Prostate gland (tissue), 2 donors: ENCODE results near the gene INAVA. TPM values are rescaled to one million over a fixed set of nuclear protein-coding genes. Genes with fewer than 3 reads are reported as not detected.
A peak's percentile ranks its signal among the peaks of the same experiment; 100 is the strongest.

Experiments
- DNase-seq: peaks from one replicate; pipeline ENCODE4 v3.0.0-alpha.2; 2019; ENCODE audit warnings: low spot score
- H3K27ac ChIP-seq, 2 donors: fragments of 200-600 bp; sonication (generic); 2 replicates each; pipeline ENCODE4 v1.5.1; 2017 to 2019
- H3K27me3 ChIP-seq: fragments of 200-600 bp; sonication (generic); replicated peaks from 2 replicates; pipeline ENCODE4 v1.5.1; 2019; ENCODE audit not compliant: insufficient read depth
- H3K36me3 ChIP-seq, 2 donors: fragments of 200-600 bp; sonication (generic); 1 replicate in 1 of 2; 2 replicates in 1 of 2; pipeline versions ENCODE4 v1.5.1 to v1.8.1; 2017 to 2019
- H3K4me1 ChIP-seq: fragments of 200-600 bp; sonication (generic); replicated peaks from 2 replicates; pipeline ENCODE4 v1.5.1; 2019
- H3K4me3 ChIP-seq, 2 donors: fragments of 200-600 bp; sonication (generic); 2 replicates each; pipeline ENCODE4 v1.5.1; 2017 to 2019
- H3K9me3 ChIP-seq: fragments of 200-600 bp; sonication (generic); 2 replicates; pipeline ENCODE4 v1.5.1; 2017
- POLR2A ChIP-seq: fragments of 450-650 bp; IDR thresholded peaks from one replicate; pipeline ENCODE4 v1.6.1; 2016; ENCODE audit warnings: antibody characterized with exemption, mild to moderate bottlenecking
- POLR2AphosphoS5 ChIP-seq: sonication (generic); formaldehyde crosslinking; IDR thresholded peaks from one replicate; pipeline ENCODE4 v1.6.1; 2017; ENCODE audit warnings: antibody characterized with exemption
- WGBS: methylation state at CpG from one replicate; pipeline ENCODE4 v1.1.5; 2018; 5-methylcytosine and 5-hydroxymethylcytosine counted together
- intact Hi-C: fragments of 100-400 bp; cut with DNase I; formaldehyde crosslinking; loops from one replicate; pipeline ENCODE4 v1.14.2; 2022
- total RNA-seq, 2 donors: library from RNA; depleted of rRNA; stranded (reverse); fragments of >200 nt; gene quantifications; one replicate each; pipeline ENCODE4 v1.1.0, GENCODE V29; 2016
- TF ChIP-seq, protein P1 (sequence below), 4 experiments: fragments of 200-600 bp in 2 of 4; fragments of 450-650 bp in 2 of 4; sonication (generic) in 2 of 4; IDR thresholded peaks; 1 replicate in 3 of 4; 2 replicates in 1 of 4; pipeline ENCODE4 v1.5.1; 2016 to 2019; ENCODE audit warnings: antibody characterized with exemption in 4 of 4, mild to moderate bottlenecking in 2 of 4, moderate library complexity in 2 of 4

The INAVA gene
- total RNA-seq, 2 donors from 2014 or later, result 7.4 to 27.1 TPM

DNA sequence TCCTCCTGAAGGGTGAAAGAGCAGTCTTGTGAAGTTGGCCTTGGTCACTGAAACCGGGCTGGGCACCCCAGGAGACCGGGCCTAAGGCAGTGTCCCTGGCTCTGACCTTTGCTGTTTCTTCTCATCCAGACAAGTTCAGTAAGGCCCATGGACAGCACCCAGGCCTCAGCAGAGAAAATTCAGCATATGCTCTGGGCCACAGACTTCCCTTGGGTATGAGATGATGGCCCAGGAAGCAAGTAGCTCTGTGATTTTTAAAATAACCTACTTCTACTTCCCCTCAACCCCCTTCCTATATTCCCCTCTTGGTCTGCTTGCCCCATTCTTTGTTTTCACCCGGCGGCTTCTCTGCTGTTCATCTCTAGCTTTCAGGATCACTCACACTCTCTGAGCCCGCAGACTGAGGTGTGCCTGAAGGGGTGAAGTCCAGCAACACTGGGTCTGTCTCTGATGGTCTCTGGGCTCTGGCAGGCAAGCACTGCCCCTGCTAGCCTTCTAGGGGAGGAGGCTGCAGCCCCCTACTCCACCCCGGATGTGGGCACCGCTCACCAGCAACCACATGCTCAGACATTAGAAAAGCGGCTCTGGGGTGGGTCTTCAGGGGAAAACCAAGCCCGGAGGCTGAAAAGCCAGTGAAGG, 24.8 kb upstream of the INAVA start:
- WGBS, result 91% methylated on average over 9 of the region's 9 CpGs
- Histone ChIP-seq H3K36me3 (no peaks in the 10 kb centered on the region), H3K4me1 (peaks cover 5% of the 10 kb centered on the region), H3K27ac (no peak overlapping the region), H3K27me3 (peaks cover 11% of the 10 kb centered on the region), H3K9me3 (no peaks in the 10 kb centered on the region), H3K4me3 (no peak overlapping the region)
- TF ChIP-seq, protein P1, sequence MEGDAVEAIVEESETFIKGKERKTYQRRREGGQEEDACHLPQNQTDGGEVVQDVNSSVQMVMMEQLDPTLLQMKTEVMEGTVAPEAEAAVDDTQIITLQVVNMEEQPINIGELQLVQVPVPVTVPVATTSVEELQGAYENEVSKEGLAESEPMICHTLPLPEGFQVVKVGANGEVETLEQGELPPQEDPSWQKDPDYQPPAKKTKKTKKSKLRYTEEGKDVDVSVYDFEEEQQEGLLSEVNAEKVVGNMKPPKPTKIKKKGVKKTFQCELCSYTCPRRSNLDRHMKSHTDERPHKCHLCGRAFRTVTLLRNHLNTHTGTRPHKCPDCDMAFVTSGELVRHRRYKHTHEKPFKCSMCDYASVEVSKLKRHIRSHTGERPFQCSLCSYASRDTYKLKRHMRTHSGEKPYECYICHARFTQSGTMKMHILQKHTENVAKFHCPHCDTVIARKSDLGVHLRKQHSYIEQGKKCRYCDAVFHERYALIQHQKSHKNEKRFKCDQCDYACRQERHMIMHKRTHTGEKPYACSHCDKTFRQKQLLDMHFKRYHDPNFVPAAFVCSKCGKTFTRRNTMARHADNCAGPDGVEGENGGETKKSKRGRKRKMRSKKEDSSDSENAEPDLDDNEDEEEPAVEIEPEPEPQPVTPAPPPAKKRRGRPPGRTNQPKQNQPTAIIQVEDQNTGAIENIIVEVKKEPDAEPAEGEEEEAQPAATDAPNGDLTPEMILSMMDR (IDR thresholded peaks at IDR 0.05), result no peak
- TF ChIP-seq POLR2A (no peak), POLR2AphosphoS5 (no peak)
- intact Hi-C loops, result no loop called here
- no peak for DNase-seq

GRCh38 chr1:200872446-200873115, 22.1 kb upstream of the INAVA start, which contains the start of gene GPR25:
GPR25 (plus strand) TSS chr1:200872981; CDS start chr1:200873038, 57 bp downstream.
- Histone ChIP-seq H3K4me1 (peaks cover 5% of the 10 kb centered on the region), H3K9me3 (no peaks in the 10 kb centered on the region), H3K4me3 (peak within 1 kb of the TSS in 1 of 2 donors; percentile 20), H3K36me3 (no peaks in the 10 kb centered on the region), H3K27ac (no peak within 1 kb of the TSS), H3K27me3 (peaks cover 11% of the 10 kb centered on the region)
- TF ChIP-seq POLR2AphosphoS5 (no peak), POLR2A (no peak)
- TF ChIP-seq, protein P1 (IDR thresholded peaks at IDR 0.05), result no peak
- no peak for DNase-seq
- intact Hi-C loops, result no loop called here
- WGBS, result 80% methylated on average over 20 of the region's 23 CpGs

DNA sequence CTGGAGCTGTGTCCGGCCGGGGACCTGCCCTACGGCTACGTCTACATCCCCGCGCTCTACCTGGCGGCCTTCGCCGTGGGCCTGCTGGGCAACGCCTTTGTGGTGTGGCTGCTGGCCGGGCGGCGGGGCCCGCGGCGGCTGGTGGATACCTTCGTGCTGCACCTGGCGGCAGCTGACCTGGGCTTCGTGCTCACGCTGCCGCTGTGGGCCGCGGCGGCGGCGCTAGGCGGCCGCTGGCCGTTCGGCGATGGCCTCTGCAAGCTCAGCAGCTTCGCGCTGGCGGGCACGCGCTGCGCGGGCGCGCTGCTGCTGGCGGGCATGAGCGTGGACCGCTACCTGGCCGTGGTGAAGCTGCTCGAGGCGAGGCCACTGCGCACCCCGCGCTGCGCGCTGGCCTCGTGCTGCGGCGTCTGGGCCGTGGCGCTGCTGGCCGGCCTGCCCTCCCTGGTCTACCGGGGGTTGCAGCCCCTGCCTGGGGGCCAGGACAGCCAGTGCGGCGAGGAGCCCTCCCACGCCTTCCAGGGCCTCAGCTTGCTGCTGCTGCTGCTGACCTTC, 21.5 kb upstream of the INAVA start:
- TF ChIP-seq POLR2AphosphoS5 (no peak), POLR2A (no peak)
- TF ChIP-seq, protein P1 (IDR thresholded peaks at IDR 0.05), result no peak
- no peak overlapping the region for H3K27ac ChIP-seq
- peak overlapping the region in 1 of 2 donors; percentile 20 for H3K4me3 ChIP-seq
- peaks cover 11% of the 10 kb centered on the region for H3K27me3 ChIP-seq
- no peak for DNase-seq
- H3K9me3 ChIP-seq, result no peaks in the 10 kb centered on the region
- no peaks in the 10 kb centered on the region for H3K36me3 ChIP-seq
- 3% methylated on average over 11 of the region's 61 CpGs for WGBS
- peaks cover 5% of the 10 kb centered on the region for H3K4me1 ChIP-seq
- intact Hi-C loops, result no loop called here

DNA sequence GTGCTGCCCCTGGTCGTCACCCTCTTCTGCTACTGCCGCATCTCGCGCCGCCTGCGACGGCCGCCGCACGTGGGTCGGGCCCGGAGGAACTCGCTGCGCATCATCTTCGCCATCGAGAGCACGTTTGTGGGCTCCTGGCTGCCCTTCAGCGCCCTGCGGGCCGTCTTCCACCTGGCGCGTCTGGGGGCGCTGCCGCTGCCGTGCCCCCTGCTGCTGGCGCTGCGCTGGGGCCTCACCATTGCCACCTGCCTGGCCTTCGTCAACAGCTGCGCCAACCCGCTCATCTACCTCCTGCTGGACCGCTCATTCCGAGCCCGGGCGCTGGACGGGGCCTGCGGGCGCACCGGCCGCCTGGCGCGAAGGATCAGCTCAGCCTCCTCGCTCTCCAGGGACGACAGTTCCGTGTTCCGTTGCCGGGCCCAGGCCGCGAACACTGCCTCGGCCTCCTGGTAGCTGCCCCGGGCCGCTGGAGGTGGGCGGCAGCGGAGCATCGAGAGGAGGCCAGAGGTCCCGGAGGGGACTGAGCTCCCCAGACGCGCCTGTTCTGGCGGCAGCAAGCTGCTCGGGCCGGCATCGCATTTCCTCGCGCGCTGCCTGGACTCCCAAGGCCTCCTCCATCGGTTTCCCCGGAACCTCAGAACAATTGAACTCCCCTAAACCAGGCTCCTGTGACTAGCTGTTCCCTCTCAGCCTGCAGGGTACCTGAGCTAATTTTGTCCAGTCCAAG, 20.9 kb upstream of the INAVA start:
- Histone ChIP-seq H3K4me1 (peaks cover 5% of the 10 kb centered on the region), H3K27ac (no peak overlapping the region), H3K36me3 (no peaks in the 10 kb centered on the region), H3K27me3 (peaks cover 11% of the 10 kb centered on the region), H3K4me3 (peak overlapping the region in 1 of 2 donors; percentile 20), H3K9me3 (no peaks in the 10 kb centered on the region)
- 24% methylated on average over 51 of the region's 66 CpGs for WGBS
- no peak for TF ChIP-seq POLR2A
- TF ChIP-seq, protein P1 (IDR thresholded peaks at IDR 0.05), result no peak
- TF ChIP-seq POLR2AphosphoS5, result no peak
- DNase-seq, result no peak
- intact Hi-C loops, result no loop called here
